Mesothelial cell of epicardium (in vitro differentiated cells): ENCODE measurements around the gene GOLGA6D. TPM values are rescaled to one million over a fixed set of nuclear protein-coding genes. Genes with fewer than 3 reads are reported as not detected.

Experiments
- DNase-seq, 2 experiments: peaks; one replicate each; pipeline ENCODE4 v3.0.0; 2021; ENCODE audit warnings: low spot score in 2 of 2; ENCODE audit not compliant: unreplicated experiment in 2 of 2
- H3K27ac Mint-ChIP-seq: 2 replicates; pipeline ENCODE4 v1.8.0; 2021; ENCODE audit warnings: mixed read lengths
- H3K27me3 Mint-ChIP-seq: 2 replicates; pipeline ENCODE4 v1.8.0; 2021; ENCODE audit warnings: low read depth, mixed read lengths
- H3K36me3 Mint-ChIP-seq: 2 replicates; pipeline ENCODE4 v1.8.0; 2021; ENCODE audit warnings: mixed read lengths
- H3K4me1 Mint-ChIP-seq: 2 replicates; pipeline ENCODE4 v1.8.0; 2021; ENCODE audit warnings: mixed read lengths
- H3K4me3 Mint-ChIP-seq: 2 replicates; pipeline ENCODE4 v1.8.0; 2021; ENCODE audit warnings: mild to moderate bottlenecking, moderate library complexity, mixed read lengths
- H3K9me3 Mint-ChIP-seq: 2 replicates; pipeline ENCODE4 v1.8.0; 2021; ENCODE audit warnings: mixed read lengths
- total RNA-seq: library from RNA; stranded (reverse); gene quantifications from 3 replicates; pipeline ENCODE4 v1.2.1, GENCODE V29; 2021
- TF ChIP-seq, protein P1 (sequence below): fragments of 200-600 bp; sonication (generic); IDR thresholded peaks from one replicate; pipeline ENCODE4 v1.5.0; 2021; ENCODE audit warnings: antibody characterized with exemption; ENCODE audit not compliant: unreplicated experiment

GOLGA6D gene
- total RNA-seq, 1 donor from 2014 or later, result not detected

DNA sequence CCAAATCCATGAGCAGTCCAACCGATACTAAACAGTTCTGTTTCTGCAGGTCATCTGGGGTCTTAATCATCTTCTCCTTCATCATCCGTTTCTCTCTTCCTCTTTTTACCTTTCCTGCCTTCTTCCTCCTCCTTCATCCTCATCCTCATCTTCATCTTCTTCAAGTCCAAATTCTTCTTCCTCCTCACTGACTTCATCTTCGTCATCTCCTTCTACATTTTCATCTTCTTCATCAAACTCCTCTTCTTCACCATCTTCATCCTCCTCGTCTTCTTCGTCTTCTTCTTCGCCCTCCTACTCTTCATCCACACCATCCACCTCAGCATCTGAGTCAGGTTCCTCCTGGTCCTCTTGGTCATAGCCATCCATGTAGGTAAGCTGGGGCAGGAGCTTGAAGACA is 39.1 kb downstream of the GOLGA6D start:
- Mint-ChIP-seq H3K27ac (no peak overlapping the region), H3K4me1 (no peaks in the 10 kb centered on the region), H3K27me3 (peaks cover 38% of the 10 kb centered on the region), H3K9me3 (no peaks in the 10 kb centered on the region), H3K36me3 (no peaks in the 10 kb centered on the region), H3K4me3 (no peak overlapping the region)
- TF ChIP-seq, protein P1, sequence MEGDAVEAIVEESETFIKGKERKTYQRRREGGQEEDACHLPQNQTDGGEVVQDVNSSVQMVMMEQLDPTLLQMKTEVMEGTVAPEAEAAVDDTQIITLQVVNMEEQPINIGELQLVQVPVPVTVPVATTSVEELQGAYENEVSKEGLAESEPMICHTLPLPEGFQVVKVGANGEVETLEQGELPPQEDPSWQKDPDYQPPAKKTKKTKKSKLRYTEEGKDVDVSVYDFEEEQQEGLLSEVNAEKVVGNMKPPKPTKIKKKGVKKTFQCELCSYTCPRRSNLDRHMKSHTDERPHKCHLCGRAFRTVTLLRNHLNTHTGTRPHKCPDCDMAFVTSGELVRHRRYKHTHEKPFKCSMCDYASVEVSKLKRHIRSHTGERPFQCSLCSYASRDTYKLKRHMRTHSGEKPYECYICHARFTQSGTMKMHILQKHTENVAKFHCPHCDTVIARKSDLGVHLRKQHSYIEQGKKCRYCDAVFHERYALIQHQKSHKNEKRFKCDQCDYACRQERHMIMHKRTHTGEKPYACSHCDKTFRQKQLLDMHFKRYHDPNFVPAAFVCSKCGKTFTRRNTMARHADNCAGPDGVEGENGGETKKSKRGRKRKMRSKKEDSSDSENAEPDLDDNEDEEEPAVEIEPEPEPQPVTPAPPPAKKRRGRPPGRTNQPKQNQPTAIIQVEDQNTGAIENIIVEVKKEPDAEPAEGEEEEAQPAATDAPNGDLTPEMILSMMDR, result no peak
- no peak for DNase-seq

GRCh38 chr15:75325922-75326321 is 43.3 kb downstream of the GOLGA6D start:
- Mint-ChIP-seq H3K9me3 (no peaks in the 10 kb centered on the region), H3K4me1 (no peaks in the 10 kb centered on the region), H3K36me3 (no peaks in the 10 kb centered on the region), H3K27me3 (peaks cover 18% of the 10 kb centered on the region), H3K4me3 (no peak overlapping the region), H3K27ac (no peak overlapping the region)
- TF ChIP-seq, protein P1, result no peak
- no peak for DNase-seq

DNA sequence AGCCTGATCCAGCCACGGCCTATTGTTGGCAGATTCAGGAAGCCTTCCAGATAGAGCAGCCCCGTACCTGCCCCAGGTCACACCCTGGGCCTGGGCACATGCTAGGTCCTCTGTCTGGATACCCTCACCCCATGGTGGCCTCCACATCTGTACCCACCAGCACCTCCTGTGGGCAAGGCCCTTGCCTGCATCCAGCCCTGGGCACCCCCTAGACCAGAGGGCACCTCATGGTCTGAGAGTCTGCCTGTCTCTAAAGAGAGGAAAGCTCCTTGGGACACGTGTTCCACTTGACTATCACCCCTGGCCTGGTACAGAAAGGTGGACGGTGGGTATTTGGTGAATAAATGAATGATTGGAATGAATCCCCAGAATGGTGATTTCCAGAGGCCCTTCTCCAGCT is 44.4 kb downstream of the GOLGA6D start:
- Mint-ChIP-seq H3K27ac (no peak overlapping the region), H3K4me3 (no peak overlapping the region), H3K36me3 (no peaks in the 10 kb centered on the region), H3K27me3 (peaks cover 15% of the 10 kb centered on the region), H3K9me3 (no peaks in the 10 kb centered on the region), H3K4me1 (no peaks in the 10 kb centered on the region)
- DNase-seq, result no peak
- TF ChIP-seq, protein P1, result no peak

DNA sequence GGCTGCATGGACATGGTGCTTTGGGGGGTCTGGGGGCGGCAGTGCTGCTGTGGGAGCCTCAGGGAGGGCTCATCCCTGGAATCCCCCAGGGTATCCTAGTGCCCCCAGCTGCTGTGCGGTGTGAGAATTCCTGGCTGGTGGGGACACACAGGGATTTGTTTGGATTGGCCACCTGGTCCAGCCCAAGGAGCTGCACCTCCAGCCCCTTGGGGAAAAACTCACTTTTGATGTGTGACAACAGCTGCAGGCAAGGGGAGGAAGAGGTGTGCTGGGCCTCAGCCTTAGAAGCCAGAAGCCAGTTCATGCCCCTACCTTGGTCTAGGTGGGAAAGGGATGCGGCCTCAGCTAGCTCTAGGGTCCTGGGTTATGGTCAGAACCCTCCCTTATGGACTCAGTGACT is 44.9 kb downstream of the GOLGA6D start:
- no peaks in the 10 kb centered on the region for H3K36me3 Mint-ChIP-seq
- no peak for DNase-seq
- H3K9me3 Mint-ChIP-seq, result no peaks in the 10 kb centered on the region
- H3K27ac Mint-ChIP-seq, result no peak overlapping the region
- H3K4me1 Mint-ChIP-seq, result no peaks in the 10 kb centered on the region
- H3K27me3 Mint-ChIP-seq, result peaks cover 15% of the 10 kb centered on the region
- TF ChIP-seq, protein P1, result no peak
- no peak overlapping the region for H3K4me3 Mint-ChIP-seq

- TF ChIP-seq, protein P1, result no peak
- no peak overlapping the region for H3K27ac Mint-ChIP-seq
- H3K36me3 Mint-ChIP-seq, result no peaks in the 10 kb centered on the region
Observed at GRCh38 chr15:75328493-75329314, 46.1 kb downstream of the GOLGA6D start.

More at GRCh38 chr15:75328493-75329314, 46.1 kb downstream of the GOLGA6D start:
- Mint-ChIP-seq H3K9me3 (no peaks in the 10 kb centered on the region), H3K4me1 (no peaks in the 10 kb centered on the region), H3K27me3 (peaks cover 8% of the 10 kb centered on the region), H3K4me3 (no peak overlapping the region)
- no peak for DNase-seq
